GM12878 (cell line): ENCODE measurements around the gene APOBEC2. TPM values are rescaled to one million over a fixed set of nuclear protein-coding genes. Genes with fewer than 3 reads are reported as not detected.

Source experiments
- ATAC-seq: fragments of 200-7000 bp; cut with Tn5 transposase; 3 replicates; pipeline ENCODE4 v1.9.1; 2020; ENCODE audit warnings: mild to moderate bottlenecking, moderate library complexity
- BruUV-seq: library from RNA; stranded (reverse); fragments of 400-500 nt; replicated peaks from 2 replicates; lab custom pipeline; 2021; lab: Mats Ljungman, UMichigan
- CTCF ChIA-PET: fragments of 300-600 bp; sonication (Branson Sonifier 250); formaldehyde crosslinking; extraction: SDS; loops from one replicate; lab custom pipeline; 2021; ENCODE audit warnings: inconsistent platforms; lab: Yijun Ruan, JAX
- POLR2A ChIA-PET: fragments of 350-600 bp; formaldehyde crosslinking; extraction: SDS; loops from one replicate; lab custom pipeline; 2021; ENCODE audit warnings: inconsistent platforms; lab: Charles Lee
- RAD21 ChIA-PET: fragments of 300-600 bp; sonication (Branson Sonifier 250); formaldehyde crosslinking; loops from one replicate; lab custom pipeline; 2023; ENCODE audit warnings: antibody characterized with exemption; ENCODE audit not compliant: unreplicated experiment; lab: Charles Lee
- SMC1A ChIA-PET: fragments of 300-600 bp; sonication (Branson Sonifier 250); formaldehyde crosslinking; loops from one replicate; lab custom pipeline; 2023; ENCODE audit not compliant: unreplicated experiment, uncharacterized antibody; lab: Charles Lee
- DNase-seq: peaks from one replicate; pipeline ENCODE4 v3.0.0-alpha.2; 2011; ENCODE audit warnings: low read depth, low spot score
- FAIRE-seq: peaks from 3 replicates; lab custom pipeline; 2011; peaks lifted over from hg19 to GRCh38; lab: Jason Lieb, UNC
- H2AFZ ChIP-seq: 2 replicates; pipeline ENCODE4 v1.6.0; 2011; ENCODE audit warnings: low read depth, low read length, control low read depth; ENCODE audit not compliant: control insufficient read depth
- H3K27ac ChIP-seq: 2 replicates; pipeline ENCODE4 v1.5.1; 2011; ENCODE audit warnings: control low read depth; ENCODE audit not compliant: control insufficient read depth, insufficient read depth
- H3K27me3 ChIP-seq, 2 experiments: replicated peaks in 1 of 2; 2 replicates each; pipeline versions ENCODE4 v1.6.0 to v1.6.1; 2011; ENCODE audit warnings: low read length in 1 of 2; ENCODE audit not compliant: control insufficient read depth in 2 of 2, insufficient read depth in 2 of 2
- H3K36me3 ChIP-seq, 2 experiments: 2 replicates each; pipeline ENCODE4 v1.5.1; 2011; ENCODE audit warnings: low read length in 1 of 2; ENCODE audit not compliant: control insufficient read depth in 2 of 2, insufficient read depth in 2 of 2
- H3K4me1 ChIP-seq: 2 replicates; pipeline ENCODE4 v1.6.1; 2011; ENCODE audit warnings: mild to moderate bottlenecking, low read length, moderate library complexity, mixed read lengths; ENCODE audit not compliant: control insufficient read depth, insufficient read depth
- H3K4me2 ChIP-seq: 2 replicates; pipeline ENCODE4 v1.6.0; 2011; ENCODE audit warnings: control low read depth; ENCODE audit not compliant: control insufficient read depth, insufficient read depth
- H3K4me3 ChIP-seq: fragments of 200-600 bp; sonication (generic); 2 replicates; pipeline ENCODE4 v1.5.1; 2016
- H3K79me2 ChIP-seq: 2 replicates; pipeline ENCODE4 v1.6.0; 2011; ENCODE audit warnings: low read length; ENCODE audit not compliant: control insufficient read depth, insufficient read depth
- H3K9ac ChIP-seq: 2 replicates; pipeline ENCODE4 v1.8.0; 2011; ENCODE audit warnings: low read length, control low read depth, mixed read lengths; ENCODE audit not compliant: control insufficient read depth, insufficient read depth
- H3K9me3 ChIP-seq: replicated peaks from 3 replicates; pipeline ENCODE4 v1.5.1; 2011; ENCODE audit warnings: mild to moderate bottlenecking, low read length; ENCODE audit not compliant: control insufficient read depth, insufficient read depth
- H4K20me1 ChIP-seq: 2 replicates; pipeline ENCODE4 v1.6.0; 2011; ENCODE audit not compliant: control insufficient read depth, insufficient read depth
- BRCA1 ChIP-seq: IDR thresholded peaks from 2 replicates; pipeline ENCODE4 v1.6.1; 2011; ENCODE audit warnings: low read depth, low read length, improper control_type of control experiment
- JUND ChIP-seq: IDR thresholded peaks from 2 replicates; pipeline ENCODE4 v1.6.1; 2012; ENCODE audit warnings: low read depth, mild to moderate bottlenecking, low read length, improper control_type of control experiment, moderate library complexity
- TBL1XR1 ChIP-seq: IDR thresholded peaks from 2 replicates; pipeline ENCODE4 v1.6.1; 2012; ENCODE audit warnings: low read depth, low read length, improper control_type of control experiment
- ZNF24 ChIP-seq: fragments of 450-650 bp; IDR thresholded peaks from 2 replicates; pipeline ENCODE4 v1.6.1; 2017; ENCODE audit warnings: antibody characterized with exemption, mild to moderate bottlenecking
- in situ Hi-C: fragments of 300-500 bp; cut with MboI; formaldehyde crosslinking; loops from 9 replicates; pipeline ENCODE4 v1.14.3; 2018; ENCODE audit warnings: mixed read lengths
- intact Hi-C: fragments of 100-400 bp; cut with micrococcal nuclease; formaldehyde crosslinking; loops from one replicate; pipeline ENCODE4 v1.14.2; 2022; ENCODE audit not compliant: unreplicated experiment
- polyA plus RNA-seq, 11 experiments: library from polyadenylated mRNA; depleted of rRNA in 4 of 11; unstranded in 6 of 11; stranded (reverse) in 5 of 11; fragments of >200 nt; fragmentation: Nextera tagmentation in 4 of 11; fragmentation: Illumina TruSeq in 1 of 11; extraction: Ambion mirVana in 4 of 11; extraction: Trizol in 1 of 11; gene quantifications; 1 replicate in 1 of 11; 2 replicates in 10 of 11; pipeline versions ENCODE4 v1.2.1 to v1.2.3, GENCODE V29; 2011 to 2016; ENCODE audit warnings: inconsistent platforms in 2 of 11, missing spikeins in 2 of 11, low read depth in 1 of 11
- total RNA-seq, 4 experiments: library from RNA; depleted of rRNA in 3 of 4; stranded (reverse); fragments of >200 nt in 3 of 4; fragmentation: Illumina TruSeq in 1 of 4; extraction: Trizol in 1 of 4; gene quantifications; 2 replicates each; pipeline versions ENCODE4 v1.2.1 to v1.2.3, GENCODE V29; 2013 to 2021
- TF ChIP-seq, protein P1 (sequence below): fragments of 450-650 bp; IDR thresholded peaks from 2 replicates; pipeline ENCODE4 v1.6.1; 2017; ENCODE audit warnings: mild to moderate bottlenecking, moderate library complexity

Gene APOBEC2
- total and polyA plus RNA-seq, 10 of the 15 experiments (the other 5 are each of a cell fraction or from before 2014, with no cell fraction given), result 0.11 to 1.4 (median 0.87) TPM; not detected in 6

DNA sequence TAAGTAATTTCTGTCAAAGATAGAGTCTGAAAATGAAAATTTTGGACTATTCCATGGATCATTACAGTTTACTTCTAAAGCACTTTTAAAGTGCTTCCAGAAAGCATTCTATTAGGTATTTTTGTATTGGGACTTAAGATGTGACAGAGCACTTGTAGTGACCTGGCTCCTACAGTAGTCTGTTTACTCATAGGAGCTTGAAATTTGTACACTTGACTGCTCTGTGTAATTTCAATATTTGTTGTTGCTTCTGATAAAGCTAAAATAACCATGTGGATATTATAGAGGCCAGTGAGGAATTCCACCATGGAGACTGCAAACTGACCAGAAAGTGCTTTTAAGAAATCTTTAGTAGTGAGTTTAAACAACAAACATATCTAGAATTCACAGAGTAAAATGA, 30.1 kb downstream of the APOBEC2 start:
- no peak overlapping the region for H3K9ac ChIP-seq
- BruUV-seq, result no TSS peak
- H3K27me3 ChIP-seq, result no peaks in the 10 kb centered on the region
- ChIA-PET SMC1A (interaction anchor here (0.9 kb wide), 1 partner anchor 8 kb away, joined by 4 read pairs; no protein-coding TSS in a partner anchor), POLR2A (interaction anchor here (0.5 kb wide), 1 partner anchor 20 kb away, joined by 4 read pairs; no protein-coding TSS in a partner anchor), CTCF (interaction anchor here (0.7 to 1.4 kb wide), 4 partner anchors 9 to 109 kb away, joined by 3 to 6 read pairs (median 3); no protein-coding TSS in a partner anchor), RAD21 (no interaction called here)
- no peak overlapping the region for H3K4me2 ChIP-seq
- in situ Hi-C loops, result no loop called here
- no peaks in the 10 kb centered on the region for H3K4me1 ChIP-seq
- intact Hi-C loops, result no loop called here
- no peaks in the 10 kb centered on the region for H4K20me1 ChIP-seq
- peaks cover 4 to 19% of the 10 kb centered on the region in 2 experiments for H3K36me3 ChIP-seq
- H3K9me3 ChIP-seq, result no peaks in the 10 kb centered on the region
- DNase-seq, result no peak
- no peak overlapping the region for H3K4me3 ChIP-seq
- TF ChIP-seq JUND, result no peak
- TF ChIP-seq, protein P1, sequence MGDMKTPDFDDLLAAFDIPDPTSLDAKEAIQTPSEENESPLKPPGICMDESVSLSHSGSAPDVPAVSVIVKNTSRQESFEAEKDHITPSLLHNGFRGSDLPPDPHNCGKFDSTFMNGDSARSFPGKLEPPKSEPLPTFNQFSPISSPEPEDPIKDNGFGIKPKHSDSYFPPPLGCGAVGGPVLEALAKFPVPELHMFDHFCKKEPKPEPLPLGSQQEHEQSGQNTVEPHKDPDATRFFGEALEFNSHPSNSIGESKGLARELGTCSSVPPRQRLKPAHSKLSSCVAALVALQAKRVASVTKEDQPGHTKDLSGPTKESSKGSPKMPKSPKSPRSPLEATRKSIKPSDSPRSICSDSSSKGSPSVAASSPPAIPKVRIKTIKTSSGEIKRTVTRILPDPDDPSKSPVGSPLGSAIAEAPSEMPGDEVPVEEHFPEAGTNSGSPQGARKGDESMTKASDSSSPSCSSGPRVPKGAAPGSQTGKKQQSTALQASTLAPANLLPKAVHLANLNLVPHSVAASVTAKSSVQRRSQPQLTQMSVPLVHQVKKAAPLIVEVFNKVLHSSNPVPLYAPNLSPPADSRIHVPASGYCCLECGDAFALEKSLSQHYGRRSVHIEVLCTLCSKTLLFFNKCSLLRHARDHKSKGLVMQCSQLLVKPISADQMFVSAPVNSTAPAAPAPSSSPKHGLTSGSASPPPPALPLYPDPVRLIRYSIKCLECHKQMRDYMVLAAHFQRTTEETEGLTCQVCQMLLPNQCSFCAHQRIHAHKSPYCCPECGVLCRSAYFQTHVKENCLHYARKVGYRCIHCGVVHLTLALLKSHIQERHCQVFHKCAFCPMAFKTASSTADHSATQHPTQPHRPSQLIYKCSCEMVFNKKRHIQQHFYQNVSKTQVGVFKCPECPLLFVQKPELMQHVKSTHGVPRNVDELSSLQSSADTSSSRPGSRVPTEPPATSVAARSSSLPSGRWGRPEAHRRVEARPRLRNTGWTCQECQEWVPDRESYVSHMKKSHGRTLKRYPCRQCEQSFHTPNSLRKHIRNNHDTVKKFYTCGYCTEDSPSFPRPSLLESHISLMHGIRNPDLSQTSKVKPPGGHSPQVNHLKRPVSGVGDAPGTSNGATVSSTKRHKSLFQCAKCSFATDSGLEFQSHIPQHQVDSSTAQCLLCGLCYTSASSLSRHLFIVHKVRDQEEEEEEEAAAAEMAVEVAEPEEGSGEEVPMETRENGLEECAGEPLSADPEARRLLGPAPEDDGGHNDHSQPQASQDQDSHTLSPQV, result no peak
- TF ChIP-seq TBL1XR1, result no peak
- TF ChIP-seq BRCA1, result no peak
- TF ChIP-seq ZNF24, result no peak
- no peak for ATAC-seq
- no peak overlapping the region for H3K27ac ChIP-seq
- FAIRE-seq, result no peak
- no peak overlapping the region for H2AFZ ChIP-seq
- H3K79me2 ChIP-seq, result peaks cover 13% of the 10 kb centered on the region
